Suprapubic skin (tissue), 4 donors: ENCODE results near the gene RRH. TPM values are rescaled to one million over a fixed set of nuclear protein-coding genes. Genes with fewer than 3 reads are reported as not detected.

Experiments
- DNase-seq, 2 donors: peaks; one replicate each; pipeline ENCODE4 v3.0.0-alpha.2; 2019; ENCODE audit warnings: low spot score in 2 of 2
- H3K27ac ChIP-seq: fragments of 200-600 bp; sonication (generic); one replicate; pipeline ENCODE4 v1.5.1; 2019
- H3K27me3 ChIP-seq: fragments of 200-600 bp; sonication (generic); one replicate; pipeline ENCODE4 v1.5.1; 2019
- H3K36me3 ChIP-seq: fragments of 200-600 bp; sonication (generic); one replicate; pipeline ENCODE4 v1.5.1; 2019
- H3K4me1 ChIP-seq: fragments of 200-600 bp; sonication (generic); one replicate; pipeline ENCODE4 v1.5.1; 2019
- H3K4me3 ChIP-seq: fragments of 200-600 bp; sonication (generic); one replicate; pipeline ENCODE4 v1.5.1; 2019; ENCODE audit warnings: mild to moderate bottlenecking
- H3K9me3 ChIP-seq: fragments of 200-600 bp; sonication (generic); one replicate; pipeline ENCODE4 v1.5.1; 2019
- EP300 ChIP-seq: sonication (generic); formaldehyde crosslinking; IDR thresholded peaks from one replicate; pipeline ENCODE4 v1.6.1; 2017; ENCODE audit warnings: antibody characterized with exemption
- POLR2A ChIP-seq, 2 donors: fragments of 450-650 bp; IDR thresholded peaks; one replicate each; pipeline ENCODE4 v1.6.1; 2017; ENCODE audit warnings: antibody characterized with exemption in 2 of 2, mild to moderate bottlenecking in 2 of 2, moderate library complexity in 2 of 2
- POLR2AphosphoS5 ChIP-seq, 3 donors: sonication (generic); formaldehyde crosslinking; IDR thresholded peaks; one replicate each; pipeline ENCODE4 v1.6.1; 2017; ENCODE audit warnings: antibody characterized with exemption in 3 of 3
- WGBS: methylation state at CpG from one replicate; pipeline ENCODE4 v1.1.5; 2018; 5-methylcytosine and 5-hydroxymethylcytosine counted together
- total RNA-seq, 4 donors: library from RNA; depleted of rRNA; stranded (reverse); fragments of >200 nt; gene quantifications; one replicate each; pipeline ENCODE4 v1.1.0, GENCODE V29; 2016
- TF ChIP-seq, protein P1 (sequence below), 2 donors: fragments of 200-600 bp in 1 of 2; fragments of 450-650 bp in 1 of 2; sonication (generic) in 1 of 2; IDR thresholded peaks; one replicate each; pipeline ENCODE4 v1.5.1; 2016 to 2019; ENCODE audit warnings: antibody characterized with exemption in 2 of 2, mild to moderate bottlenecking in 1 of 2, moderate library complexity in 1 of 2

RRH gene
- total RNA-seq, 4 donors from 2014 or later: 0.78 to 1.2 TPM; not detected in 2

DNA sequence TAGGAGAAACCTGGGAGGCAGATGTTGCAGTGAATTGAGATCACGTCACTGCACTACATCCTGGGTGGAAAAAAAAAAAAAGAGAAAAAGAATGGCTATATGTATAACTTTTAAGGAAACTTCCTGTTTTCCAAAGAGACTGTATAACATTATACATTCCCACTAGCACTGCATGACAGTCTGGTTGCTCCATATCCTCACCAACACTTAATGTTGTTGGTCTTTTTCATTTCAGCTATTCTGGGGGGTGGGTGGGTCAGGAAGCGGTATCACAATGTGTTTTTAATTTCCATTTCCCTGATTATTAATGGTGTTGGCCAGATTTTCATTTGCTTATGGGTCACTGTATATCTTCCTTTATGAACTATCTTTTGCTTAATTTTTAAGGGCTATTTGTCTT, 33.5 kb downstream of the RRH start:
- WGBS: 90% methylated on average over 2 of the region's 2 CpGs
- Histone ChIP-seq H3K9me3 (peaks cover 3% of the 10 kb centered on the region), H3K36me3 (no peaks in the 10 kb centered on the region), H3K4me3 (no peak overlapping the region), H3K4me1 (no peaks in the 10 kb centered on the region), H3K27me3 (no peaks in the 10 kb centered on the region), H3K27ac (no peak overlapping the region)
- no peak for DNase-seq
- no peak for TF ChIP-seq POLR2AphosphoS5 (IDR thresholded peaks at IDR 0.05)
- TF ChIP-seq, protein P1, sequence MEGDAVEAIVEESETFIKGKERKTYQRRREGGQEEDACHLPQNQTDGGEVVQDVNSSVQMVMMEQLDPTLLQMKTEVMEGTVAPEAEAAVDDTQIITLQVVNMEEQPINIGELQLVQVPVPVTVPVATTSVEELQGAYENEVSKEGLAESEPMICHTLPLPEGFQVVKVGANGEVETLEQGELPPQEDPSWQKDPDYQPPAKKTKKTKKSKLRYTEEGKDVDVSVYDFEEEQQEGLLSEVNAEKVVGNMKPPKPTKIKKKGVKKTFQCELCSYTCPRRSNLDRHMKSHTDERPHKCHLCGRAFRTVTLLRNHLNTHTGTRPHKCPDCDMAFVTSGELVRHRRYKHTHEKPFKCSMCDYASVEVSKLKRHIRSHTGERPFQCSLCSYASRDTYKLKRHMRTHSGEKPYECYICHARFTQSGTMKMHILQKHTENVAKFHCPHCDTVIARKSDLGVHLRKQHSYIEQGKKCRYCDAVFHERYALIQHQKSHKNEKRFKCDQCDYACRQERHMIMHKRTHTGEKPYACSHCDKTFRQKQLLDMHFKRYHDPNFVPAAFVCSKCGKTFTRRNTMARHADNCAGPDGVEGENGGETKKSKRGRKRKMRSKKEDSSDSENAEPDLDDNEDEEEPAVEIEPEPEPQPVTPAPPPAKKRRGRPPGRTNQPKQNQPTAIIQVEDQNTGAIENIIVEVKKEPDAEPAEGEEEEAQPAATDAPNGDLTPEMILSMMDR (IDR thresholded peaks at IDR 0.05): no peak
- TF ChIP-seq EP300: no peak
- TF ChIP-seq POLR2A (IDR thresholded peaks at IDR 0.05): no peak

DNA sequence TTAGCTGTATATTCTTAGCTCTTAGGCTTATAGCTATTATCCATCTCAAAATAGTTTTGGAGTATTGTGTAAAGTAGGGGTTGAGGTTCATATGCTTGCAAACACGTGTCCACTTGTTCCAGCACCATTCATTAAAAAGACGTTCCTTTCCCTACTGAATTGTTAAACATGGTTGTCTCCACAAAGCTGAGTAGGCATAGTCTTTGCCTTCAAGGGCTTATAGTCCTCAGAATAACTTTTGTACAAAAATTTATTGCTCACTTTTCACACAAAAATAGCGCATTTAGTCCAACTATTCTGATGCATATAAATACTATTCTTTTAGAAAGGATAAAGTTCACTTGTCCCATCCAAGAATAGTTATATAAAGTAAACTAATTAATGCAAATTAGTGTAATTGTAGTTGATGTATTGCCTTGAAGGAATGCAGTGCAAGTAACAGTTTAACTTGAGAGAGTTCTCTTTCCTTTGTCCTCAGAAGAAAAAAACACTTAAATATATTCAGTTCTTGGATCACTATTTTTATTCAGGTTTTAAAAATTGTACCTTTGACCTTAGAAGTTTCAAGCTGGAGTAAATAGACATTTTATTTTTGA, 34.2 kb downstream of the RRH start:
- Histone ChIP-seq H3K27ac (no peak overlapping the region), H3K9me3 (peaks cover 3% of the 10 kb centered on the region), H3K36me3 (no peaks in the 10 kb centered on the region), H3K4me3 (no peak overlapping the region), H3K27me3 (no peaks in the 10 kb centered on the region), H3K4me1 (no peaks in the 10 kb centered on the region)
- 85% methylated on average over 3 of the region's 3 CpGs for WGBS
- no peak for DNase-seq
- no peak for TF ChIP-seq EP300
- no peak for TF ChIP-seq POLR2A (IDR thresholded peaks at IDR 0.05)
- no peak for TF ChIP-seq POLR2AphosphoS5 (IDR thresholded peaks at IDR 0.05)
- TF ChIP-seq, protein P1 (IDR thresholded peaks at IDR 0.05): no peak

DNA sequence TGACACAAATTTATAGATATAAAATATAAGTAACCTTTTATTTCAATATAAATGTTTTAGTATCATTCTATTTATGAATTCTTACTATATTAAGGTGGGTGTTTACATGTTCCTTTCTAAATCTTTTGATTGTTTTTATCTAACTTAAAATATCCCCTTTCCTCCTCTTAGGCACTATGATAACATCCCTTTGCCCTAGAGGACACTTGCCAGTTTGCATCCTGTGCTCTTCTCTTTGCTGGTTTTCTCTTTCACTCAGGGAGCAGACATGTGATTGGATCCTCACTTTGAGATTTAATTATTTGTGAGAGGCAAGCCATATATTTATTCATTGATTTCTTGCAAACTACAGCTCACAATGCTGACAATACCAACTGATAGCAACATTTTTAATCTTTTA, 36.4 kb downstream of the RRH start:
- H3K4me3 ChIP-seq: no peak overlapping the region
- H3K4me1 ChIP-seq: no peaks in the 10 kb centered on the region
- no peaks in the 10 kb centered on the region for H3K36me3 ChIP-seq
- no peaks in the 10 kb centered on the region for H3K27me3 ChIP-seq
- H3K27ac ChIP-seq: no peak overlapping the region
- peaks cover 3% of the 10 kb centered on the region for H3K9me3 ChIP-seq
- no peak for DNase-seq
- TF ChIP-seq, protein P1 (IDR thresholded peaks at IDR 0.05): no peak
- TF ChIP-seq EP300 (no peak), POLR2AphosphoS5 (IDR thresholded peaks at IDR 0.05) (no peak), POLR2A (IDR thresholded peaks at IDR 0.05) (no peak)

DNA sequence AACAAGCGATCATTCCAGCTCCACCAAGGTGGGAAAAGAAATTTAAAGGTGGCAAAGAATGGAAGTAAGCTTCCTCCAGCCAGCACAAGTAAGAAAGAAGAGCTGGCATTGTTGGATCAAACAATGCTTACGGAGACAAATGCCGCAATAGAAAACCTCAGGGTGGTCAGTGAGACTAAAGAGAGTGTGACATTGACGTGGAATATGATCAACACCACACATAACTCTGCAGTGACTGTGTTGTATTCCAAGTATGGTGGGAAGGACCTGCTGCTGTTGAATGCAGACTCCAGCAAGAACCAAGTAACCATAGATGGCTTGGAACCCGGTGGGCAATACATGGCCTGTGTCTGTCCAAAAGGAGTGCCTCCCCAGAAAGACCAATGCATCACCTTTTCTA, 42.3 kb downstream of the RRH start:
- no peaks in the 10 kb centered on the region for H3K9me3 ChIP-seq
- no peak overlapping the region for H3K4me3 ChIP-seq
- no peak for DNase-seq
- WGBS: 90% methylated on average over 5 of the region's 5 CpGs
- H3K36me3 ChIP-seq: peaks cover 6% of the 10 kb centered on the region
- peaks cover 4% of the 10 kb centered on the region for H3K4me1 ChIP-seq
- no peak overlapping the region for H3K27ac ChIP-seq
- H3K27me3 ChIP-seq: no peaks in the 10 kb centered on the region
- TF ChIP-seq POLR2AphosphoS5 (IDR thresholded peaks at IDR 0.05) (no peak), POLR2A (IDR thresholded peaks at IDR 0.05) (no peak), EP300 (no peak)
- TF ChIP-seq, protein P1 (IDR thresholded peaks at IDR 0.05): no peak

DNA sequence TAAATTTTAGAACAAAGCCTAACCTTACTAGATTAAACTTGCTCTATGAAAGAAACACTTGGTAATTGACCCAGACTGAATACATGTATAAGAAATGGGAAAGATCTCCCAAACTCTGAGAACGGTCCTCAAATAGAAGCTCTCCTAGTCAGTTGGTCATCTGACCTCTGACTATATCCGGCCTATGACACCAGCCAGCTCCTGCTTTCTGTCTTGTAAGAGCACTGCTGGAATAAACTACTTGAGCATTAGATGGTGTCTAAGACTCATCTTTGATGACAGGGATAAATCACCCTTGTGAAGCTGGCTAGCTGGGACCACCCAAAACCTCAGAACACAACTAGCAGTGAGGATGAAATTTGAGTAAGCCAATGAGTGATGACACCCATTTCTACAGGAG, 44.3 kb downstream of the RRH start:
- DNase-seq: no peak
- no peak overlapping the region for H3K4me3 ChIP-seq
- peaks cover 4% of the 10 kb centered on the region for H3K4me1 ChIP-seq
- no peaks in the 10 kb centered on the region for H3K9me3 ChIP-seq
- WGBS: 92% methylated on average over 2 of the region's 2 CpGs
- no peaks in the 10 kb centered on the region for H3K27me3 ChIP-seq
- TF ChIP-seq, protein P1 (IDR thresholded peaks at IDR 0.05): no peak
- TF ChIP-seq EP300 (no peak), POLR2A (IDR thresholded peaks at IDR 0.05) (no peak), POLR2AphosphoS5 (IDR thresholded peaks at IDR 0.05) (no peak)
- H3K27ac ChIP-seq: no peak overlapping the region
- peaks cover 6% of the 10 kb centered on the region for H3K36me3 ChIP-seq
